Fibroblast of lung (primary cell): Measurements from ENCODE around the gene TEDDM1. TPM values are rescaled to one million over a fixed set of nuclear protein-coding genes. Genes with fewer than 3 reads are reported as not detected.

Experiments used
- DNase-seq, 2 donors: peaks; one replicate each; pipeline versions ENCODE4 v3.0.0 to v3.0.0-alpha.2; 2010; ENCODE audit warnings: low read depth in 2 of 2
- H2AFZ ChIP-seq: 2 replicates; pipeline ENCODE4 v1.5.1; 2012; ENCODE audit warnings: low read length, control low read depth, inconsistent platforms
- H3K27ac ChIP-seq: 2 replicates; pipeline ENCODE4 v1.5.1; 2011; ENCODE audit warnings: low read length, control low read depth; ENCODE audit not compliant: insufficient read depth
- H3K27me3 ChIP-seq: 2 replicates; pipeline ENCODE4 v1.5.1; 2011; ENCODE audit warnings: mild to moderate bottlenecking, low read length; ENCODE audit not compliant: control insufficient read depth, insufficient read depth
- H3K36me3 ChIP-seq: 2 replicates; pipeline ENCODE4 v1.5.1; 2011; ENCODE audit warnings: low read length; ENCODE audit not compliant: control insufficient read depth, insufficient read depth
- H3K4me1 ChIP-seq: 2 replicates; pipeline ENCODE4 v1.5.1; 2011; ENCODE audit warnings: low read length; ENCODE audit not compliant: control insufficient read depth, insufficient read depth; ENCODE audit errors: extremely low read depth
- H3K4me2 ChIP-seq: 2 replicates; pipeline ENCODE4 v1.5.1; 2011; ENCODE audit warnings: low read length, control low read depth; ENCODE audit not compliant: insufficient read depth; ENCODE audit errors: extremely low read depth
- H3K4me3 ChIP-seq, 4 experiments: fragments of 200-600 bp in 1 of 4; sonication (generic) in 1 of 4; replicated peaks in 1 of 4; 2 replicates each; pipeline ENCODE4 v1.5.1; 2011 to 2016; ENCODE audit warnings: low read length in 4 of 4, low read depth in 3 of 4, mild to moderate bottlenecking in 3 of 4, control low read depth in 2 of 4, inconsistent platforms in 1 of 4, mixed read lengths in 1 of 4; ENCODE audit not compliant: insufficient read depth in 1 of 4; ENCODE audit errors: control extremely low read depth in 1 of 4
- H3K79me2 ChIP-seq: 2 replicates; pipeline ENCODE4 v1.5.1; 2012; ENCODE audit warnings: mild to moderate bottlenecking, low read length, inconsistent platforms; ENCODE audit not compliant: control insufficient read depth, insufficient read depth
- H3K9ac ChIP-seq: 2 replicates; pipeline ENCODE4 v1.5.1; 2011; ENCODE audit warnings: mild to moderate bottlenecking, low read length, control low read depth; ENCODE audit not compliant: insufficient read depth
- H3K9me3 ChIP-seq: 2 replicates; pipeline ENCODE4 v1.5.1; 2012; ENCODE audit warnings: low read depth, low read length; ENCODE audit not compliant: control insufficient read depth, insufficient read depth
- H4K20me1 ChIP-seq: 2 replicates; pipeline ENCODE4 v1.5.1; 2011; ENCODE audit warnings: low read length; ENCODE audit not compliant: control insufficient read depth, insufficient read depth; ENCODE audit errors: extremely low read depth
- EZH2 ChIP-seq: IDR thresholded peaks from 2 replicates; pipeline ENCODE4 v1.5.1; 2012; ENCODE audit warnings: low read length, control low read depth, mild to moderate bottlenecking; ENCODE audit errors: missing control alignments
- polyA plus RNA-seq, 2 donors: library from polyadenylated mRNA; depleted of rRNA in 1 of 2; stranded (reverse) in 1 of 2; unstranded in 1 of 2; fragments of >200 nt; gene quantifications; 2 replicates each; pipeline ENCODE4 v1.2.1, GENCODE V29; 2011 to 2012; ENCODE audit warnings: missing spikeins in 1 of 2
- total RNA-seq: library from RNA; depleted of rRNA; stranded (reverse); fragments of >200 nt; gene quantifications from 2 replicates; pipeline ENCODE4 v1.2.1, GENCODE V29; 2014
- TF ChIP-seq, protein P1 (sequence below), 2 donors: IDR thresholded peaks in 1 of 2; conservative IDR thresholded peaks in 1 of 2; 1 replicate in 1 of 2; 2 replicates in 1 of 2; pipeline ENCODE4 v1.5.1; 2011 to 2012; ENCODE audit warnings: low read length in 2 of 2, control low read depth in 1 of 2, inconsistent platforms in 1 of 2, low read depth in 1 of 2, mild to moderate bottlenecking in 1 of 2

TEDDM1 gene
- total and polyA plus RNA-seq, 2 donors (not counting 1 experiment from before 2014, with no cell fraction given): not detected

DNA sequence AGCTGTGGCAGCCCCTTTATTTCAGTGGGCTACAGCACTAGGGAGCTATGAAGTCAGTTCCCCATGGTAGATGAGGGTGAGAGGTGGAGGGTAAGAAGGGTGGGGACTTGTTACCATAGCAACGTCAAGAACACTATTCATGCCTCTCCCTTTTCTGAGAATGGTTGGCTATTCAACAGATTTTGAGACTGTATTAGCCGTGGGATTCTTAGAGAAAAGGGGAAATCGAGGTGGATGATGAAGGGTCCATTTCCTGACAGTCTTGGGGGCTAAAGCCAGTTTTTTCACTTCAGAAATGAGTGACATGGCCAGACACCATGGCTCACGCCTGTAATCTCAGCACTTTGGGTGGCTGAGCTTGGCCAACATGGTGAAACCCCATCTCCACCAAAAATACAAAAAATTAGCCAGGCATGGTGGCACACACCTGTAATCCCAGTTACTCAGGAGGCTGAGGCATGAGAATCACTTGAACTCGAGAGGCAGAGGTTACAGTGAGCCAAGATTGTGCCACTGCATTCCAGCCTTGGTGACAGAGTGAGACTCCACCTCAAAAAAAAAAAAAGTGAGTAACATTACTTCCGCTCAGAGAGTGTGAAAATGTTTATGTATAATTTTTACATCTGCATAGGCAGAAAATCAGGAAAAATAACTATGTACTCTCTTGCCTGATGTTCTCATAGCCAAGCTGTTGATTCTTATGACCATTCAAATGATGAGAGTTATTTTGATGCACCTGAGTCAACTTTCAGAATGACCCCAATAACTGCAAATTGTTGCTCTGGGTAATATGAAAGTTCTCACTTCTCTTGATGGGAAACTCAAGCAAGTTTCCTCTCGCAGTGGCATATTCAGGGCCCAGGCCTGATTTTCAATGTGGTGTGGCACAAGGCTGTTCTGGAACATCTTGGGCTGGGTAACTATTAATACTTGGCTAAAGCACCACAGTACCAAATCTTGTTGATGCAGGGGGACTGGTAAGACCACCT is 26.3 kb upstream of the TEDDM1 start:
- Histone ChIP-seq H3K9me3 (no peaks in the 10 kb centered on the region), H3K27me3 (no peaks in the 10 kb centered on the region), H3K4me3 (no peak overlapping the region), H2AFZ (no peak overlapping the region), H3K27ac (no peak overlapping the region), H3K79me2 (no peaks in the 10 kb centered on the region), H3K36me3 (no peaks in the 10 kb centered on the region), H3K9ac (no peak overlapping the region), H3K4me2 (no peak overlapping the region), H4K20me1 (no peaks in the 10 kb centered on the region), H3K4me1 (no peaks in the 10 kb centered on the region)
- TF ChIP-seq EZH2: no peak
- TF ChIP-seq, protein P1, sequence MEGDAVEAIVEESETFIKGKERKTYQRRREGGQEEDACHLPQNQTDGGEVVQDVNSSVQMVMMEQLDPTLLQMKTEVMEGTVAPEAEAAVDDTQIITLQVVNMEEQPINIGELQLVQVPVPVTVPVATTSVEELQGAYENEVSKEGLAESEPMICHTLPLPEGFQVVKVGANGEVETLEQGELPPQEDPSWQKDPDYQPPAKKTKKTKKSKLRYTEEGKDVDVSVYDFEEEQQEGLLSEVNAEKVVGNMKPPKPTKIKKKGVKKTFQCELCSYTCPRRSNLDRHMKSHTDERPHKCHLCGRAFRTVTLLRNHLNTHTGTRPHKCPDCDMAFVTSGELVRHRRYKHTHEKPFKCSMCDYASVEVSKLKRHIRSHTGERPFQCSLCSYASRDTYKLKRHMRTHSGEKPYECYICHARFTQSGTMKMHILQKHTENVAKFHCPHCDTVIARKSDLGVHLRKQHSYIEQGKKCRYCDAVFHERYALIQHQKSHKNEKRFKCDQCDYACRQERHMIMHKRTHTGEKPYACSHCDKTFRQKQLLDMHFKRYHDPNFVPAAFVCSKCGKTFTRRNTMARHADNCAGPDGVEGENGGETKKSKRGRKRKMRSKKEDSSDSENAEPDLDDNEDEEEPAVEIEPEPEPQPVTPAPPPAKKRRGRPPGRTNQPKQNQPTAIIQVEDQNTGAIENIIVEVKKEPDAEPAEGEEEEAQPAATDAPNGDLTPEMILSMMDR (conservative IDR thresholded peaks at IDR 0.05 in 1 of 2, IDR thresholded peaks at IDR 0.05 in 1 of 2; ENCODE audit: low read depth in 1 of 2, low read length in 2 of 2): no peak
- DNase-seq: no peak

DNA sequence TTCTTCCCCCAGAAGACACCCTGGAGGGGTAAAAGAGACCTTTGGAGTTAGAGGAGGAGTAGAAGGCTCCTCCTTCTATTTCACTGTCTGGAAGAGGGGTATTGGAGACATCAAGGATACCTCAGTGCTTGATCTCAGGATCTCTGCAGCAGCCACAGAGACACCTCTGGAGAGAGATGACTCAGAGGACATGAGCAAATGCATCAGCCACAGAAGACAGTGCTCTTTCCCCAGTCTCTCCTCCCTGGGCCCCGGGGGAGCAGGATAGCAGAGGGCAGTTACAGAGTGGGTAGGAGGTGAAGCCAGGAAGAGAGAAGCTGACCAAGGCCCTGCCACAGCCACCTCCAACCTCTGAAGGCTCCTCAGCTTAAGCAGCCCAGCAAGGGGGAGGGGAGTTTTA is 15.3 kb upstream of the TEDDM1 start:
- H3K4me1 ChIP-seq: no peaks in the 10 kb centered on the region
- no peaks in the 10 kb centered on the region for H3K36me3 ChIP-seq
- H3K4me3 ChIP-seq: no peak overlapping the region
- H3K4me2 ChIP-seq: no peak overlapping the region
- H3K9me3 ChIP-seq: no peaks in the 10 kb centered on the region
- no peak for DNase-seq
- no peaks in the 10 kb centered on the region for H4K20me1 ChIP-seq
- no peak overlapping the region for H3K27ac ChIP-seq
- no peak overlapping the region for H3K9ac ChIP-seq
- no peak overlapping the region for H2AFZ ChIP-seq
- no peak for TF ChIP-seq EZH2
- H3K27me3 ChIP-seq: no peaks in the 10 kb centered on the region
- H3K79me2 ChIP-seq: no peaks in the 10 kb centered on the region

DNA sequence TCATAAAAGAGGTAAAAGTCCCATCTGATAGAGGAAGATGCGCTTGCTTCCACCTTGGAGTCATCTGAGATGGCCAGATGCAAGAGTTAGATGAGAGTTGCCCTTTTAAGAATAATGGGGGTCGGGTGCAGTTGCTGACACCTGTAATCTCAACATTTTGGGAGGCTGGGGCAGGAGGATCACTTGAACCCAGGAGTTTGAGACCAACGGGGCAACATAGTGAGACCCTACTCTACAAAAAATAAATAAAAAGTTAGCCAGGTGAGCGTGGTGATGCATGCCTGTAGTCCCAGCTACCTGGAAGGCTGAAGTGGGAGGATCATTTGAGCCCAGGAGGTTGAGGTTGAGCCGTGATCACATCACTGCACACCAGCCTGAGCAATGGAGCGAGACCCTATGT is 13.5 kb upstream of the TEDDM1 start:
- no peaks in the 10 kb centered on the region for H3K36me3 ChIP-seq
- no peak overlapping the region for H3K4me3 ChIP-seq
- no peak for DNase-seq
- H2AFZ ChIP-seq: no peak overlapping the region
- no peaks in the 10 kb centered on the region for H3K27me3 ChIP-seq
- no peak overlapping the region for H3K27ac ChIP-seq
- no peaks in the 10 kb centered on the region for H4K20me1 ChIP-seq
- no peaks in the 10 kb centered on the region for H3K4me1 ChIP-seq
- H3K9ac ChIP-seq: no peak overlapping the region
- H3K4me2 ChIP-seq: no peak overlapping the region
- TF ChIP-seq, protein P1 (conservative IDR thresholded peaks at IDR 0.05 in 1 of 2, IDR thresholded peaks at IDR 0.05 in 1 of 2; ENCODE audit: low read depth in 1 of 2, low read length in 2 of 2): no peak
- TF ChIP-seq EZH2: no peak
- H3K9me3 ChIP-seq: no peaks in the 10 kb centered on the region
- no peaks in the 10 kb centered on the region for H3K79me2 ChIP-seq
